ENCODE data around the gene HEATR5B.
"Not testable (repeated sequence)": the region's sequence is repeated elsewhere in the genome, so short reads cannot be mapped to it uniquely, and the experiment has no call there.

Gene HEATR5B

GRCh38 chr2:36981911-36982310 is 102.3 kb downstream of the HEATR5B start:
- no peak for DNase-seq (ENCODE audit: low read depth in 2 of 2)

- DNase-seq (ENCODE audit: low read depth in 2 of 2), result not testable (repeated sequence)
Measured at GRCh38 chr2:36979007-36979406, 105.2 kb downstream of the HEATR5B start.

GRCh38 chr2:36976065-36976464 is 108.1 kb downstream of the HEATR5B start:
- no peak for DNase-seq (ENCODE audit: low read depth in 2 of 2)

GRCh38 chr2:36975306-36975705 is 108.9 kb downstream of the HEATR5B start:
- DNase-seq (ENCODE audit: low read depth in 2 of 2), result no peak

- no peak for DNase-seq (ENCODE audit: low read depth in 2 of 2)
Measured at GRCh38 chr2:36973320-36973719, 110.9 kb downstream of the HEATR5B start.

GRCh38 chr2:36971990-36972389 is 112.2 kb downstream of the HEATR5B start:
- DNase-seq (ENCODE audit: low read depth in 2 of 2), result no peak

GRCh38 chr2:36967236-36967876 is 116.8 kb downstream of the HEATR5B start:
- no peak for DNase-seq (ENCODE audit: low read depth in 2 of 2)

GRCh38 chr2:36966370-36967235 is 117.6 kb downstream of the HEATR5B start, which contains the start of gene STRN:
STRN (minus strand) TSS chr2:36966536; CDS start chr2:36966463, 73 bp downstream.
- DNase-seq (ENCODE audit: low read depth in 2 of 2), result peak; percentile 93 to 99

GRCh38 chr2:36965751-36966369 is 118.3 kb downstream of the HEATR5B start:
- DNase-seq (ENCODE audit: low read depth in 2 of 2), result peak; percentile 19 to 23

GRCh38 chr2:36965206-36965605 is 119.0 kb downstream of the HEATR5B start:
- no peak for DNase-seq (ENCODE audit: low read depth in 2 of 2)

GRCh38 chr2:36964496-36965058 is 119.6 kb downstream of the HEATR5B start:
- no peak for DNase-seq (ENCODE audit: low read depth in 2 of 2)

- DNase-seq (ENCODE audit: low read depth in 2 of 2), result no peak
Measured at GRCh38 chr2:36963734-36964133, 120.4 kb downstream of the HEATR5B start.

GRCh38 chr2:36963106-36963505 is 121.1 kb downstream of the HEATR5B start:
- no peak for DNase-seq (ENCODE audit: low read depth in 2 of 2)

GRCh38 chr2:36960773-36961172 is 123.4 kb downstream of the HEATR5B start:
- no peak for DNase-seq (ENCODE audit: low read depth in 2 of 2)

- no peak for DNase-seq (ENCODE audit: low read depth in 2 of 2)
Measured at GRCh38 chr2:36960005-36960675, 124.0 kb downstream of the HEATR5B start.

GRCh38 chr2:36954977-36955607 is 129.1 kb downstream of the HEATR5B start:
- no peak for DNase-seq (ENCODE audit: low read depth in 2 of 2)

GRCh38 chr2:36952748-36953197 is 131.4 kb downstream of the HEATR5B start:
- DNase-seq (ENCODE audit: low read depth in 2 of 2), result no peak

- DNase-seq (ENCODE audit: low read depth in 2 of 2), result no peak
Measured at GRCh38 chr2:36951574-36951973, 132.6 kb downstream of the HEATR5B start.

- no peak for DNase-seq (ENCODE audit: low read depth in 2 of 2)
Measured at GRCh38 chr2:36951027-36951518, 133.1 kb downstream of the HEATR5B start.

GRCh38 chr2:36949845-36950244 is 134.3 kb downstream of the HEATR5B start:
- DNase-seq (ENCODE audit: low read depth in 2 of 2), result no peak

- not testable (repeated sequence) for DNase-seq (ENCODE audit: low read depth in 2 of 2)
Measured at GRCh38 chr2:36945240-36945639, 138.9 kb downstream of the HEATR5B start.
